Loucy (cell line): ENCODE data around the gene BLNK.

Experiments
- H2AFZ ChIP-seq: fragments of 200-600 bp; sonication (generic); 2 replicates; pipeline ENCODE4 v1.6.0; 2016; ENCODE audit warnings: antibody characterized with exemption, mild to moderate bottlenecking, low read length, moderate library complexity
- H3F3A ChIP-seq: fragments of 200-600 bp; 2 replicates; pipeline ENCODE4 v1.6.0; 2016; ENCODE audit warnings: antibody characterized with exemption, low read depth, mild to moderate bottlenecking
- H3K27me3 ChIP-seq: fragments of 200-600 bp; sonication (generic); 2 replicates; pipeline ENCODE4 v1.6.1; 2014; ENCODE audit warnings: low read length, mild to moderate bottlenecking; ENCODE audit not compliant: insufficient read depth, poor library complexity, severe bottlenecking
- H3K36me3 ChIP-seq: fragments of 200-600 bp; sonication (generic); 2 replicates; pipeline ENCODE4 v1.6.1; 2016; ENCODE audit warnings: low read length; ENCODE audit not compliant: insufficient read depth
- H3K4me1 ChIP-seq: fragments of 200-600 bp; sonication (generic); 2 replicates; pipeline ENCODE4 v1.5.1; 2014; ENCODE audit warnings: low read length, mild to moderate bottlenecking; ENCODE audit not compliant: insufficient read depth, poor library complexity, severe bottlenecking
- H3K4me2 ChIP-seq: fragments of 200-600 bp; sonication (generic); 2 replicates; pipeline ENCODE4 v1.6.0; 2014; ENCODE audit warnings: antibody characterized with exemption, low read length, low read depth, mild to moderate bottlenecking; ENCODE audit not compliant: poor library complexity, severe bottlenecking
- H3K4me3 ChIP-seq: fragments of 200-600 bp; sonication (generic); 2 replicates; pipeline ENCODE4 v1.5.1; 2014; ENCODE audit warnings: low read length, mild to moderate bottlenecking, mixed read lengths; ENCODE audit not compliant: poor library complexity, severe bottlenecking
- H3K79me2 ChIP-seq: fragments of 200-600 bp; sonication (generic); 2 replicates; pipeline ENCODE4 v1.6.1; 2014; ENCODE audit warnings: low read length; ENCODE audit not compliant: insufficient read depth
- H3K9ac ChIP-seq: fragments of 200-600 bp; sonication (generic); 2 replicates; pipeline ENCODE4 v1.6.0; 2014; ENCODE audit warnings: mild to moderate bottlenecking, low read depth, low read length, moderate library complexity; ENCODE audit not compliant: poor library complexity, severe bottlenecking
- H3K9me2 ChIP-seq: fragments of 200-600 bp; sonication (generic); replicated peaks from 2 replicates; pipeline ENCODE4 v1.6.1; 2016; ENCODE audit warnings: low read depth, low read length, mixed read lengths
- H3K9me3 ChIP-seq: fragments of 200-600 bp; sonication (generic); 2 replicates; pipeline ENCODE4 v1.6.1; 2014; ENCODE audit warnings: mild to moderate bottlenecking, antibody characterized with exemption, low read length, low read depth; ENCODE audit not compliant: insufficient read depth
- H4K20me1 ChIP-seq: fragments of 200-600 bp; sonication (generic); 2 replicates; pipeline ENCODE4 v1.6.0; 2014; ENCODE audit warnings: antibody characterized with exemption, low read length, mild to moderate bottlenecking; ENCODE audit not compliant: insufficient read depth, poor library complexity, severe bottlenecking
- EZH2phosphoT487 ChIP-seq: fragments of 200-600 bp; IDR thresholded peaks from 2 replicates; pipeline ENCODE4 v1.6.1; 2018; ENCODE audit warnings: antibody characterized with exemption, mild to moderate bottlenecking, moderate library complexity, borderline replicate concordance
- TF ChIP-seq, protein P1 (sequence below): fragments of 200-600 bp; sonication (generic); conservative IDR thresholded peaks from 2 replicates; pipeline ENCODE4 v1.5.1; 2014; ENCODE audit warnings: mild to moderate bottlenecking, antibody characterized with exemption, low read length

The BLNK gene

DNA sequence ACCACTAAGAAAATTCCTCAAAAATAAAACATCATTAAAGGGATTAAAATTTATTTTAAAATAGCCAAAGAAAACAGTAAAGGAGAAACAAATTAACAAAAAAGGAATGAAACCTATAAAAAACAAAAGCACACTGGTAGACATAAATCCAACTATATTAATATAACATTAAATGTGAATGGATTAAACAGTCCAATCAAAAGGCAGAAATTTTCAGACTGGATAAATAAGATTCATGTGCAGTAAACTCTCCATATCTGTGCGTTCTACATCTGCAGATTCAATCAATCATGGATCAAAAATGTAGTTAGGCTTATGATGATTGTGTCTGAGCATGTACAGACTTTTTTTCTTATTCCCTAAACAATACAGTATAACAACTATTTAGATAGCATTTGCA is 98.7 kb downstream of the BLNK start:
- Histone ChIP-seq H4K20me1 (no peaks in the 10 kb centered on the region), H3K79me2 (no peaks in the 10 kb centered on the region), H3K4me2 (no peak overlapping the region), H3K9me3 (peaks cover 8% of the 10 kb centered on the region; the same call in 1 of the 2 replicates), H2AFZ (no peak overlapping the region), H3K27me3 (peaks cover under 1% of the 10 kb centered on the region), H3K9me2 (no peaks in the 10 kb centered on the region), H3K9ac (no peak overlapping the region), H3K4me3 (no peak overlapping the region), H3K36me3 (no peaks in the 10 kb centered on the region), H3F3A (no peaks in the 10 kb centered on the region), H3K4me1 (no peaks in the 10 kb centered on the region)
- no peak for TF ChIP-seq EZH2phosphoT487

DNA sequence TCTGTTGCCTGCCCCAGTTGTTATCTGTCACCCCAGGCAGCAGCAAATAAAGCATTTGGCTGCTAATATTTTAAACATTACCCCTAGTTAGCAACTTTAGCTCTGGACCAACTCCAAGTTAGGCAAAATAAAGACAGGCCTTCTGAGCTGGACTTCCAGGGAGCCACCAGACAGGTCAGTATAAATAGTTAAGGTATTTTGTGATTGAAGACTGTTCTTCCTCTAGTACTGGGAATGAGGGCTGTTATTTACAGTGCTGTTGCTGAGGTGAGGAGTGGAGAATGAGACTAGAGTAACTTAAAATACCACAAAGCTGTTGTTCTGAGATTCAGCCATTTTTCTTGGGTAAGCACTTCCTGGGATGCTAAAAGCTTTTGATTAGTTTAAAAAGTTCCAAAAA is 101.1 kb downstream of the BLNK start:
- no peak overlapping the region for H3K4me2 ChIP-seq
- no peaks in the 10 kb centered on the region for H3K4me1 ChIP-seq
- H3F3A ChIP-seq: no peaks in the 10 kb centered on the region
- peaks cover 5% of the 10 kb centered on the region; the same call in 1 of the 2 replicates for H3K9me3 ChIP-seq
- no peaks in the 10 kb centered on the region for H4K20me1 ChIP-seq
- H3K9ac ChIP-seq: no peak overlapping the region
- no peak for TF ChIP-seq EZH2phosphoT487
- TF ChIP-seq, protein P1, sequence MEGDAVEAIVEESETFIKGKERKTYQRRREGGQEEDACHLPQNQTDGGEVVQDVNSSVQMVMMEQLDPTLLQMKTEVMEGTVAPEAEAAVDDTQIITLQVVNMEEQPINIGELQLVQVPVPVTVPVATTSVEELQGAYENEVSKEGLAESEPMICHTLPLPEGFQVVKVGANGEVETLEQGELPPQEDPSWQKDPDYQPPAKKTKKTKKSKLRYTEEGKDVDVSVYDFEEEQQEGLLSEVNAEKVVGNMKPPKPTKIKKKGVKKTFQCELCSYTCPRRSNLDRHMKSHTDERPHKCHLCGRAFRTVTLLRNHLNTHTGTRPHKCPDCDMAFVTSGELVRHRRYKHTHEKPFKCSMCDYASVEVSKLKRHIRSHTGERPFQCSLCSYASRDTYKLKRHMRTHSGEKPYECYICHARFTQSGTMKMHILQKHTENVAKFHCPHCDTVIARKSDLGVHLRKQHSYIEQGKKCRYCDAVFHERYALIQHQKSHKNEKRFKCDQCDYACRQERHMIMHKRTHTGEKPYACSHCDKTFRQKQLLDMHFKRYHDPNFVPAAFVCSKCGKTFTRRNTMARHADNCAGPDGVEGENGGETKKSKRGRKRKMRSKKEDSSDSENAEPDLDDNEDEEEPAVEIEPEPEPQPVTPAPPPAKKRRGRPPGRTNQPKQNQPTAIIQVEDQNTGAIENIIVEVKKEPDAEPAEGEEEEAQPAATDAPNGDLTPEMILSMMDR: no peak
- no peaks in the 10 kb centered on the region for H3K79me2 ChIP-seq
- no peaks in the 10 kb centered on the region for H3K9me2 ChIP-seq
- no peaks in the 10 kb centered on the region for H3K27me3 ChIP-seq
- H3K4me3 ChIP-seq: no peak overlapping the region
- no peak overlapping the region for H2AFZ ChIP-seq
- H3K36me3 ChIP-seq: no peaks in the 10 kb centered on the region

DNA sequence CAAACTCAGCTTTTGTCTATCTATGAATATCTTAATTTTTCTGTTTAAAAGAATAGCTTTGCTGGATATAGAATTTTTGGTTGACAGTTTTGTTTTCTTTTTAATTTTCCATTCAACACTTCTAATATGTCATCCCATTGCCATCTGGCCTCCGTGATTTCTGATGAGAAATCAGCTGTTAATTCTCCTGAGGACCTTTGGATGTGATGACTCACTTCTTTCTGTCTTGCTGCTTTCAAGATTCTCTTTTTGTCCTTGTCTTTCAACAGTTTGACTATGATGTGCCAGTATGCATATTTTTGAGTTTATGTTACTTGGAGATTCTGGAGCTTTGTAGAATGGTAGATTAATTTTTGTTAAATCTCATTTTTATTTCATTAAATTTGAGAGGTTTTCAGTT is 102.8 kb downstream of the BLNK start:
- H2AFZ ChIP-seq: no peak overlapping the region
- H3K4me1 ChIP-seq: no peaks in the 10 kb centered on the region
- no peaks in the 10 kb centered on the region for H3K9me2 ChIP-seq
- H3K79me2 ChIP-seq: no peaks in the 10 kb centered on the region
- no peak overlapping the region for H3K4me2 ChIP-seq
- no peaks in the 10 kb centered on the region for H3K36me3 ChIP-seq
- no peaks in the 10 kb centered on the region for H3F3A ChIP-seq
- TF ChIP-seq, protein P1: no peak
- TF ChIP-seq EZH2phosphoT487: no peak
- peaks cover 5% of the 10 kb centered on the region; the same call in 1 of the 2 replicates for H3K9me3 ChIP-seq
- H3K4me3 ChIP-seq: no peak overlapping the region
- no peaks in the 10 kb centered on the region for H3K27me3 ChIP-seq
- no peaks in the 10 kb centered on the region for H4K20me1 ChIP-seq
- no peak overlapping the region for H3K9ac ChIP-seq

DNA sequence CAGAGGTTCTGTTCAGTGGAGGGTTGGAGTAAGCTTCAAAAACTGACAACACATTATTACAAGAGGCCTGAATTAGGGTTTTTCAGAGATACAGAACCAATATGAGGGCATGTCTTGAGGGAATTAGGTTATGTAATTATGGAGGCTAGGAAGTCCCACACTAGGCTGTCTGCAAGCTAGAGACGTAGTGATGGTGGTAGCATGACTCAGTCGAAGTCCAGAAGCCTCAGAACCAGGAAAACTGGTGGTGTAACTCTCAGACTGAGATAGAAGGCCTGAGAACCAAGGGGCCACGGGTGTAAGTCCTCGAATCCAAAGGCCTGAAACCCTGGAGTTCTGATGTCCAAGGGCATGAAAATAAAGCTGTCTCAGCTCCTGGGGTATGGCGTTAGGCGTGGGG is 105.6 kb downstream of the BLNK start:
- H3K36me3 ChIP-seq: no peaks in the 10 kb centered on the region
- no peaks in the 10 kb centered on the region for H3F3A ChIP-seq
- peaks cover 5% of the 10 kb centered on the region; the same call in 1 of the 2 replicates for H3K9me3 ChIP-seq
- TF ChIP-seq, protein P1: no peak
- TF ChIP-seq EZH2phosphoT487: no peak
- no peaks in the 10 kb centered on the region for H3K9me2 ChIP-seq
- H3K4me1 ChIP-seq: no peaks in the 10 kb centered on the region
- H3K79me2 ChIP-seq: no peaks in the 10 kb centered on the region
- no peak overlapping the region for H3K4me3 ChIP-seq
- no peak overlapping the region for H3K4me2 ChIP-seq
- no peak overlapping the region for H3K9ac ChIP-seq
- no peaks in the 10 kb centered on the region for H3K27me3 ChIP-seq
- H2AFZ ChIP-seq: no peak overlapping the region
- H4K20me1 ChIP-seq: no peaks in the 10 kb centered on the region
